Measurements from ENCODE around the gene TMEM255B. TPM values are rescaled to one million over a fixed set of nuclear protein-coding genes. Genes with fewer than 3 reads are reported as not detected.

TMEM255B gene
- total RNA-seq, 1 experiment from 2014 or later, result 7.7 TPM

- H3K9me3 ChIP-seq (ENCODE audit: control insufficient read depth in 1 of 2, insufficient read depth in 1 of 2, low read depth in 1 of 2, low read length in 2 of 2), result peaks cover 0 to 6% of the 10 kb centered on the region in 2 experiments; a peak in 1 of 4 replicates
- no TSS peak for BruUV-seq (replicated peaks)
- H3K79me2 ChIP-seq (ENCODE audit: insufficient read depth, low read length), result peaks cover 76% of the 10 kb centered on the region
- H2AFZ ChIP-seq (ENCODE audit: low read depth, low read length, poor library complexity, severe bottlenecking), result no peak overlapping the region
- ATAC-seq (no peak), DNase-seq (ENCODE audit: low read depth, low spot score) (no peak)
- CTCF ChIA-PET, result no interaction called here
- no peak overlapping the region for H3K4me2 ChIP-seq (ENCODE audit: low read length)
- POLR2A ChIA-PET, result no interaction called here
- H3K4me3 ChIP-seq (replicated peaks in 1 of 2; ENCODE audit: low read depth in 1 of 2, low read length in 2 of 2), result no peak overlapping the region
- no peaks in the 10 kb centered on the region for H3K27me3 ChIP-seq (ENCODE audit: insufficient read depth, low read length)
- no peaks in the 10 kb centered on the region for H4K20me1 ChIP-seq (ENCODE audit: insufficient read depth)
- peaks cover 0 to 20% of the 10 kb centered on the region in 2 experiments; a peak in 1 of 4 replicates for H3K36me3 ChIP-seq (ENCODE audit: control insufficient read depth in 1 of 2, insufficient read depth in 2 of 2, low read length in 2 of 2)
- no peak overlapping the region; the same call in 1 of the 2 replicates for H3K27ac ChIP-seq (ENCODE audit: low read depth, low read length)
- TF ChIP-seq CTCF (IDR thresholded peaks at IDR 0.05 in 2 of 3, conservative IDR thresholded peaks at IDR 0.05 in 1 of 3; ENCODE audit: borderline replicate concordance in 1 of 3, insufficient read depth in 1 of 3, low read depth in 2 of 3, low read length in 2 of 3), result no peak
- TF ChIP-seq EZH2phosphoT487 (IDR thresholded peaks at IDR 0.05; ENCODE audit: borderline replicate concordance), result no peak
- no peak for TF ChIP-seq POLR2AphosphoS5 (IDR thresholded peaks at IDR 0.05; ENCODE audit: low read depth, low read length)
- no peak for TF ChIP-seq ELF1 (IDR thresholded peaks at IDR 0.05; ENCODE audit: borderline replicate concordance, low read depth)
- no peak for TF ChIP-seq JUND (IDR thresholded peaks at IDR 0.05)
- no peak for TF ChIP-seq CBX3 (IDR thresholded peaks at IDR 0.05; ENCODE audit: low read depth)
- no peak for TF ChIP-seq MAX (IDR thresholded peaks at IDR 0.05)
- TF ChIP-seq SP1 (IDR thresholded peaks at IDR 0.05; ENCODE audit: low read depth), result no peak
- no peak for TF ChIP-seq CEBPB (IDR thresholded peaks at IDR 0.05; ENCODE audit: low read depth)
- H3K9ac ChIP-seq (ENCODE audit: low read length), result no peak overlapping the region
- RAD21 ChIA-PET (ENCODE audit: low non-redundant PET in 1 of 2, low total read pairs in 2 of 2, uncharacterized antibody in 2 of 2, unreplicated experiment in 2 of 2), result no interaction called here
- H3K9me2 ChIP-seq (ENCODE audit: insufficient read depth), result no peaks in the 10 kb centered on the region
- peaks cover 10 to 39% of the 10 kb centered on the region in 2 experiments for H3K4me1 ChIP-seq (ENCODE audit: control insufficient read depth in 1 of 2, insufficient read depth in 2 of 2, low read length in 2 of 2)
- intact Hi-C loops (cut with micrococcal nuclease), result loop anchor here (2.0 kb wide), 1 partner anchor 366 kb away; no protein-coding TSS in a partner anchor
Observed at GRCh38 chr13:113860665-113861432, 101.8 kb downstream of the TMEM255B start.
